Measurements from ENCODE around the gene HYKK.
"Not testable (repeated sequence)": the region's sequence is repeated elsewhere in the genome, so short reads cannot be mapped to it uniquely, and the experiment has no call there.

The HYKK gene

DNA sequence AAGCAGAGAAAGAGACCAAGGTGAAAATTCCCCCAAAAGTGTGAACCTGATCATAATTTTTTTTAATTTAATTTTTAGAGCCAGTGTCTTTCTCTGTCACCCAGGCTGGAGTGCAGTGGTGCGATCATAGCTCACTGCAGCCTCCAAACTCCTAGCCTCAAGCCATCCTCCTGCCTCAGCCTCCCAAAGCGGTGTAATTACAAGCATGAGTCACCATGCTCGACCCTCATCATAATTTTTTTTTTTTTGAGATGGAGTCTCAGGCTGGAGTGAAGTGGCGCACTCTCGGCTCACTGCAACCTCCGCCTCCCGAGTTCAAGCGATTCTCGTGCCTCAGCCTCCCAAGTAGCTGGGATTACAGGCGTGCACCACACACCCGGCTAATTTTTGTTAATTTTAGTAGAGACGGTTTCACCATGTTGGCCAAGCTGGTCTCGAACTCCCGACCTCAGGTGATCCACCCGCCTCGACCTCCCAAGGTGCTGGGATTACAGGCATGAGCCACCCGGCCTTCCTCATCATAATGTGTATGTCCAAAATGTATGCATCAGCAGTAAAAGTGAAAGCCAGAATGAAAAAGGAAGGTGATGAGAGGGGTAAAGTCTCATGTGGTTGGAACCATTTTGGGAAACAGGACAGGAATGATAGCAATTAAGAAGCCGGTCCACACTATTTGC is 32.2 kb downstream of the HYKK start:
- FAIRE-seq; DNase-seq (ENCODE audit: extremely low spot score, insufficient read length, low read depth): not testable (repeated sequence)

DNA sequence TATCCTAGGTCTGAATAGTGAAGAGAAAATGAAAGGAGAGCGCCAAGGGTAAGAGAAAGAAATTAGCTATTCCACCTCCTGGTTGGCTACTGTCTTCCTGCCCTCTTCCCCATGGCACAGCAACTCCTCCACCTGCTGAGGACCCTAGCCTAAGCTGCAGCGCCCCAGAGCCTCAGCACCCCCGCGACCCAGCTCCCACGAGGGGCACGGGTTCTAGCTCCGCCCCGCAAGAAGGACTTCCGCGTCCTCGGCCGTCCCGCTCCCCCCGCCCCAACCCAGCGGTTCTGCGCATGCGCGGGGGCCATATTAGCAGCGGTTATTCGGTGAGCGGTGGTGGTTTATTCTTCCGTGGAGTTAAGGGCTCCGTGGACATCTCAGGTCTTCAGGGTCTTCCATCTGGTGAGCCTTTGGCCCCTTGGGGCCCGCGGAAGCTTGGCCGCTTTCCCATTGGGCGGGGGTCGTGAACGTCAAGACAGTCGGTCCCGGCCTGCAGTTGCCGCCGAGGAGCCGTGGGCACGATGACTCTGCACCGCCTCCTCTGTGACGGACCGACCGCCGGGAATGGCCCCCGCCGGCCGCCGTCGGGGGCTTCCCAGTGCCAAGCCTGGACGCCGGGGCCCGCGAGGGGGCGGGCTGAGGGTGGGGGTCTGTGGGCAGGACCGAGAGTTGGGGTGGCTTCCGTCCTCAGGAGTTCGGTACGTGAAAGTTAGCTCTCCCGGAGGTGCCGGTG is 32.9 kb downstream of the HYKK start, which contains the start of gene PSMA4:
Gene PSMA4, plus strand, starts transcription at position 304 of the 730 bp plus-strand sequence. CDS start 1,484 bp downstream, outside the sequence.
- FAIRE-seq, result peak; percentile 88
- DNase-seq (ENCODE audit: extremely low spot score, insufficient read length, low read depth), result peak; percentile 95

DNA sequence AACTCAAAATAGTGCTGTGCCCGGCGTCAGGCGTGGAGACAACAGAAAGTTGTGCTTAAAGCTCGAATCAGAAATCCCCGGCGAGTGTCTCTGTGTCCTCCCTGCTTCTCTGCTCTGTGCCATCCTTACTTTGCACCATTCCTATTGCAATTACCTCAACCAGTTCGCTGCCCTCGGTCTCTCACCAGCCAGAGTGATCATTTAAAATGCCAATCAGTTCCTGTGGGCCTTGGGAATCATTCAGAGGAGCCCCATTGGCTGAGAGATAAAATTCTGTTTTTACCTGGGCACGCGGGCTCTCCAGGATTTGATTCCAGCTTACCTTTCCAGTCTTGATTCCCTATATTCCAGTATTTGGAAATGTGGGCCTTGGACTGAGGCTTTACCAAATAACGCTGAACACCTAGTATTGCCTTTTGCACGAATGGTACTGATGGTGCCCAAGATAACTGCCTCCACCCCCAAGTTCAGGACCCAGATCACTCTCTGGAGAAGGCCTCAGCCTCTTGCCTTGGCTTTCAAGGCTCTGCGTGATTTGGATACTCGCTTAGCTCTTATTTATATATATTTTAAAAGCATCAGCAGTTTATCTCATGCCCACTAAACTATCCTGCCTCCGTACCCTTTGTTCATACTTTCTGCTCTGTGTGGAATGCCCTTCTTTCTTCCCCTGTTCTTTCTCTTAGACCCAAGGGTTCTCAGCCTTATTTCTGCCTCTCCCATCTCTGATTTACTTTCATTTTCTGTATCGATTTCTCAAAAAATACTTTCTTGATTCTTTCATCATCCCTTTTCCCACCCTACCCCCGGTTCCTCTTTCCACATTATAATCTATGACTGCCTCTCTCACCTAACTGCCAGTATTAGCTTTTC is 33.7 kb downstream of the HYKK start:
- no peak for FAIRE-seq
- no peak for DNase-seq (ENCODE audit: extremely low spot score, insufficient read length, low read depth)

DNA sequence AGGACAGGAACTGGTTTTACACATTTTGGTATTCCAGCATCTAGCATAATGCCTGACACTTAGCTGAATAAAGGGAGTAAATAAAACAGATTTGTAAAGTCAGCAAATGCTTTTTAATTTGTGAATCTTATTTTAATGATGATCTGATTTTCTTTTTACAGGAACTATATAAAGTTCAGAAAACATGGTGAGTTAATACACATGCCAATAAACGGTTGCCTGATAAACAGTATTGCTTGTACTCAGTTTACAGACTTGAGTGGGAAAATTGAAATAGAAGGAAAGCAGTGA is 34.3 kb downstream of the HYKK start:
- DNase-seq (ENCODE audit: extremely low spot score, insufficient read length, low read depth), result no peak
- no peak for FAIRE-seq

DNA sequence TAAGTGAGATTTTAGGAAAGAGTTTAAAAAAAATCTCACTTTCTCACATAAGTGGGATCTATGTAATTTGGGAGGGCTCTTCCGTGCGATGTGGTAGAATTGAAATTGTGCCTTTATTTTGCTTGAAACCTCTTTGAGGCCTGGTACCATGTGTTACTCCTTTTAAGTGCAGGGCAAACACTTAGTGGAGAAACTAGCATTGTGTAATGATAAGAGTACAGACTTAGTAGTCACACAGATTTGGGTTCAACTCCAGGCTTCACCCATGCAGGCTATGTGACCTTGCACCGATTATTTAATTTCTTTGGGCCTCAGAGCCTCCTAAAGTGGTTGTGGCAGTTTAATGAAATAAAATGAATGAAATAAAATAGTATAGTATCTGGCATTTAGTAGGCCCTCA is 35.3 kb downstream of the HYKK start:
- FAIRE-seq, result no peak
- no peak for DNase-seq (ENCODE audit: extremely low spot score, insufficient read length, low read depth)

DNA sequence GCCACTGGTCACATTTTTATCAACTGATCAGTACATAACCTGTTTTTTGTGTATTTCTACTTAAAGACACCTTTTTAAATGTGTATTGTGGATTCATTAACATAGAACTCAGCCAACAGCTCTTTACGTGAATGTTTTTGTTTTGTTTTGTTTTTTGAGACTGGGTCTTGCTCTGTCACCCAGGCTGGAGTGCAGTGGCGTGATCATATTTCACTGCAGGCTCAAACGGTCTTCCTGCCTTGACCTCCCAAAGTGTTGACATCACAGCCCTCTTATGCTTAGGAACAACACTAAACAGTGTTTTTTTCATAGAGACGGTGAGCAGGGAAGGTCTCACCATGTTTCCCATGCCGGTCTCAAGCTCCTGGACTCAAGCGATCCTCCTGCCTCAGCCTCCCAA is 42.8 kb downstream of the HYKK start:
- no peak for DNase-seq (ENCODE audit: extremely low spot score, insufficient read length, low read depth)
- no peak for FAIRE-seq

DNA sequence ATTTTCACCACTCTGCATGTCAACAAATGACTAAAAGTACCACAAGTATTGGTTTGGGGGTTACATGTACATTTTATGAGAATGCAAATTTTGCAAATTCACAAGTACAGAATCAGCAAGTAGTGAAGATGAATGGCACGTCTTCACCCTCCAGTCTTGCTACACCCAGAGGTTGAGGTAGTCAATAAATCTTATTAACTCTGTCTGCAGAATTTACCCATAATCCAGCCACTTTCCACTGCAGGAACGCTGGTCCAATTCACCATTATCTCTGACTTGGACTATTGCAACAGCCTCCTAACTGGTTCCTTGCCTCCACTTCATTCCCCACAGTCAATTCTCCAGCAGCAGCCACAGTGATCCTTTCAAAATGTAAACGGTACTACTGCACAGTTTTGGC is 43.4 kb downstream of the HYKK start:
- DNase-seq (ENCODE audit: extremely low spot score, insufficient read length, low read depth) (no peak), FAIRE-seq (no peak)

DNA sequence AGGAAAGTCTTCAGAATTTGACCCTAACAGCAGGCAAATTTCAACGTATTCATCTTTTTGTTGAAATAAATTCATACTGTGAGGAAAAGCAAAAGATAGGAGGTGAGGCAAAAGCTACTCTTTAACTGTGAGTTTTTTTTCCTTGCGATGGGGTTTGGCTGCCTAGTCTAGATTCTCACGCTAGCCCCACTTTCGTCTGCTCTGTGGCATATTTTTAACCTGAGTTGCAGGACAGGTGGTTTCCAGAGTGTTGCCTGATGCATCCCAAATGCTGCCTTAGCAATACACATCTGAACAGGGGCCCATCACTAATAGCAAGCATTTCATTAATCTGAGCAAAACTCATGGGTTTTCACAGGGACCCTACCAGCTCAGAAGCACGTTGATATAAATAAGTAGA is 44.5 kb downstream of the HYKK start:
- no peak for DNase-seq (ENCODE audit: extremely low spot score, insufficient read length, low read depth)
- FAIRE-seq, result no peak

DNA sequence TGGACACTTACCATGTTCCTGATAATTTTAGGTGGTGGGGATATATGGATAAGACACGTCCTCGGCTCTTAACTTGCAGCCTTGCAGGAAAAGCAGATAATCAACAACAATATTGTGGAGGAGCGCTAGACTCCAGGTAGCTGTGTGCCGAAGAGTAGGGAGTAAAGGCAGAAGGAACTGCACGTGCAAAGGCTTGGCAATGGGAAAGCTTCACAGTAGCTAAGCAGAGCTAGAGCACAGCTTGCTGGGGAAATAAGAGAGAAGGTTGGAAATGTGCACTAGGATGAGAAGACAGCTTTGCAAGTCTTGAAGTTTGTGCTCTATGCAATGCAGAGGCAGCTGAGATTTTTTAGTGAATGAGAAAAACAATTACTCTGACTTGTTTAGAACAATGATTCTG is 45.2 kb downstream of the HYKK start:
- FAIRE-seq, result no peak

DNA sequence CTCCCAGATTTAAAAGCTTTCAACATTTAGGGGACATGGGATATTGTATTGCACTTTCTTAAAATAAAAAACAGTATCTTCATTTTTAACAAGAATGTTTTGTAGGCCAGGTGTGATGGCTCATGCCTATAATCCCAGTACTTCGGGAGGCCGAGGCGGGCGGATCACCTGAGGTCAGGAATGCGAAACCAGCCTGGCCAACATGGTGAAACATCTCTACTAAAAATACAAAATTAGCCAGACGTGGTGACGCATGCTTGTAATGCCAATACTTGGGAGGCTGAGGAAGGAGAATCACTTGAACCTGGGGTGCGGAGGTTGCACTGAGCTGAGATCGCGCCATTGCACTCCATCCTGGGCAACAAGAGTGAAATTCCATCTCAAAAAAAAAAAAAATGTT is 52.8 kb downstream of the HYKK start:
- not testable (repeated sequence) for DNase-seq (ENCODE audit: extremely low spot score, insufficient read length, low read depth); FAIRE-seq

More for the DNA sequence above, 45.2 kb downstream of the HYKK start:
- no peak for DNase-seq (ENCODE audit: extremely low spot score, insufficient read length, low read depth)

DNA sequence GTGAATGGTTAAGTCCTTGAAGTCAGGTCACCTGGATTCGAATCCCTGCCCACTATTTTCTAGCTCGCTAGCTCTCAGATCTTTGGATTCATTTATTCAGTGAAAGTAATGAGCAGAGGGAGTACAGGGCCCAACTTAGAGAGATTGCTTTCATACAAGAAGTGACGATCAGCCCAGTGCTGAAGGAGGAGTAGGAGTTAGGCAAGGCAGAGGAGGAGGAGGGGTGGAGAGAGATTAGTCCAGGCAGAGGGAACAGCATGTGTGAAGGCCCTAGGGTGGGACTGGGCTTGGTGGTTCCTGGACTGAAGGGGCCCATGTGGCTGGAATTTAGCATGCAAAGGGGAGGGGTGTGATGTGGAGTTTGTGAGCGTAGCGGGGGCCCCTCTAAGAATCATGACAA is 54.1 kb downstream of the HYKK start:
- DNase-seq (ENCODE audit: extremely low spot score, insufficient read length, low read depth), result no peak
- FAIRE-seq, result no peak

DNA sequence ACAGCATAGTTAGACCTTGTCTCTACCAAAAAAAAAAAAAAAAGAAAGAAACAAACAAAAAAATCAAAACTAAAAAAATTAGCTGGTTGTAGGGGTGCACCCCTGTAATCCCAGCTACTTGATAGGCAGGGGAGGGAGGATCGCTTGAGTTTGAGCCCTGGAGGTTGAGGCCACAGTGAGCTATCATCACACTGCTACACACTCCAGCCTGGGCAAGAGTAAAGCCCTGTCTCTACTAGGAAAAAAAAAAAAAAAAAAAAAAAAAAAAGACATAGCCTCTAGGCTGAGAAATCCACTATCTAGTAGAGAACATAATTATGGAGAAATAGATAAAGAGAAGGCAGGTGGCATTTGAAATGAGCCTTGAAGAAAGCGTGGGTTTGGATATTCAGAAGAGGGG is 55.7 kb downstream of the HYKK start:
- FAIRE-seq, result no peak

DNA sequence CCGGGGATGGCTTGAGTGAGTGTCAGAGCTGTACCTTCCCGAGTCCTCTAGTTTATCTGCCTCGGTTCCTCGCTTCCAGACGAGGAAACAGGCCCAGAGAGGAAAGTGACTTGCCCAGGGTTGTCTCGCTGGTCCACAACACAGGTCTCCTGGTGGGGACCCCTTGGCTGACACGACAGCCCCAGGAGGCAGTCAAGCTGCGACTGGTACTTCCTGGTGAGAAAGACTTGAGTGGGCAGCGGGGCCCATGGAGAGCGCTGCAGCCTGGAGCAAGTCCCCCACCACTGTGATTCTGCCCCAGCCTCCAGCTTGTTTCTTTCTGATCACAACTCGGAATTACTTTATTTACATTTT is 57.3 kb downstream of the HYKK start:
- no peak for DNase-seq (ENCODE audit: extremely low spot score, insufficient read length, low read depth)
- FAIRE-seq, result no peak

More for the DNA sequence above, 55.7 kb downstream of the HYKK start:
- no peak for DNase-seq (ENCODE audit: extremely low spot score, insufficient read length, low read depth)

DNA sequence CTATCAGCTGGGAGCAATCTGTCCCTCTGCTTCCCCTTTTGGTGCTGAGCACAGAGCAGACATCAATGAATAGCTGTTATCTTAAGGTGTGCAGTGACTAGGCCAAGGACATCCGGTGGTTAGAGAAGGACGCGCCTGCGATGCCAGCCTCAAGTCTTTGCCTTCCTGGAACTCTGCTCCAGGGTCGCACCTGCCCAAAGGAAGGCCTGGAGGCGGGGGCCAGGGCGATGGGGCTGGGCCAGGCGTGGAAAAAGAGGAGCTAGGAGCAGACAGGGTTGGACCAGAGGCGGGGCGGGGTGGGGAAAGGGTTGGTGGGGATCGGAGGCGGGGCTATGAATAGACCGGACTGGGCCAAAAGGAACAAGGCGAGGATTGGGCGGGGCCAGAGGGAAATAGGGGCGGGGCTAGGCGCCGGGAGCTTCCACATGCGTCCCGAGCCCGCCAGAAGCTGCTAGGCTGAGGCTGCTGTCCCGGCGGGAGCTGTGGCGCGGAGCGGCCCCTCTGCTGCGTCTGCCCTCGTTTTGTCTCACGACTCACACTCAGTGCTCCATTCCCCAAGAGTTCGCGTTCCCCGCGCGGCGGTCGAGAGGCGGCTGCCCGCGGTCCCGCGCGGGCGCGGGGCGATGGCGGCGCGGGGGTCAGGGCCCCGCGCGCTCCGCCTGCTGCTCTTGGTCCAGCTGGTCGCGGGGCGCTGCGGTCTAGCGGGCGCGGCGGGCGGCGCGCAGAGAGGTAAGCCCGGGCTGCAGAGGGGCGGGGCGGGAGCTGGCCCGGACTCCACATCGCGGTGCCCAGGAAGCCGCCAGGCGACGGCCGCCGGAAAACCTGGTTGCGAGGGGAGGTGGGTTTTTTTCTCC is 57.9 kb downstream of the HYKK start, which contains the start of gene CHRNA5:
Gene CHRNA5, plus strand, starts transcription at position 424 of the 854 bp plus-strand sequence. Its CDS starts 200 bp downstream, at position 624.
- FAIRE-seq (peak; percentile 88), DNase-seq (ENCODE audit: extremely low spot score, insufficient read length, low read depth) (peak; percentile 75)

DNA sequence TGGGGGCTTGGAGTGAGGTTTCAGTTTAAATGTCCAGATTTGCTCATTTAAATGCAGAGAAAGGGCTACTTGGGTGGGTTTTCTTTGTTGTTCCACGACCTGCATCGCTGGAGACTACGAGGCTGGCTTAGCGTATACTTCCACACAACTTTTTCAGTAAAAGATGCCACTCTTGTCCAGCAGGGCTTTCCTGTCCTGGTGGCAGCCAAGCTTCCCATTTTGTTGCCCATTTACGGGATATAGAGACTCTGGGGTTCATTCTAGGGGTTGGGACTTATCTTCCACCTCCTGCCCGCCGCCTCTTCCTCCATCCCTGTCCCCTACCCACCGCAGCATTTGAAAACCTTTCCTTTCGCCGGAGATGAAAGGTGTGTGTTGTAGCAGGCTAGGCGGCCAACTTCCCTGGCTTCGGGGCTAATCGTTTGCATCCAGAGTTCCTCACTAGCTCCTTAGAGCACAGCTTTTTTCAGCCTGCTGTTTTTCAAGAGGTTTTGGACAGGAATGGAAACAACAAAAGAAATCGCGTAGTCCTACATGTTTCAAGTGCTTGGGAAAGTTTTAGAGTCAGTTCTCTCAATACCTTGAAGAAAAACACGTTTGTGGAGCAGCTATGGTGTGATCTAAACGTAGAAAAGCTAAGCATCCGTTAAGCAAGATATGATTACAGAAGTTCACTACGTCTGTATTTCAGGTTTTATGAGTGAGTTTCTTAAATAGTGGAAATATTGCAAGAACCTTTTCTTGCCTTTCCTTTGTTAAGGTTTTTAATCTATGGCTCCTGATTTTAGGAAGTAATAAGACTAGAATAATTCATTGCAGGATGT is 58.8 kb downstream of the HYKK start:
- FAIRE-seq (peak; percentile 60), DNase-seq (ENCODE audit: extremely low spot score, insufficient read length, low read depth) (no peak)

DNA sequence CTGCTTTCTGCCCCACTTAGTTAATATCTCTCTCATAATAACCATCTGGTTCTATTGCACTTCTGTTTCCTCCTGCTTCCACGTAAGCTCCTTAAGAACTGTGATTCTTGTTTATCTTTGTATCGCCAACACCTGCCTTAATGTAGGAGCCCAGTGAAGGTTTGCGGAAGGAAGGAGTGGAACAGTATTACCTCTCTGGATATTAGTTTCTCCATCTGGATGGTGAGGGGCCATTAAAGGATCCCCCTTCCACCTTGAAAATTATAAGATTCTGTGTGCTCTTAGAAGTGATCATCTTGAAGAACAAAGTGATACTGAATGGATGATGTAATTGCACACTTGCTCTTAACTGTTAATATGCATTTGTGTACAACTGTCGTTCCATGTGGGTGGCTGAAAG is 60.2 kb downstream of the HYKK start:
- DNase-seq (ENCODE audit: extremely low spot score, insufficient read length, low read depth) (no peak), FAIRE-seq (no peak)

DNA sequence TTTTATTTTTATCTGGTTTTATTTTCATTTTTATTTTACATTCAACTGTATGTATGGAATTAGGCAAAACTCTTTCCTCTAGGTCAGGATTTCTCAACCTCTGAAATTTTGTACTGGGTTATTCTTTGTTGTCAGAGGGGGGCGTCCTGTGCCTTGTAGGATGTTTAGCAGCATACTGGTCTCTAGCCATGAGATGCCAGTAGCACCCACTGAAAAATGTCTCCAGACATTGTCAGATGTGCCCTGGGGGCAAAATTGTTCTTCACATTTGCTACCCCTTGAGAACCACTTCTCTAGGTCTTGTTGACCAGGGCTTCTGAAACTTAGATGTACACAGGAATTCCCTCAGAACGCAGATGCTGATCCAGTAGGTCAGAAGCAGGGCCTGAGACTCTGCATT is 63.3 kb downstream of the HYKK start:
- no peak for FAIRE-seq
- DNase-seq (ENCODE audit: extremely low spot score, insufficient read length, low read depth), result no peak

DNA sequence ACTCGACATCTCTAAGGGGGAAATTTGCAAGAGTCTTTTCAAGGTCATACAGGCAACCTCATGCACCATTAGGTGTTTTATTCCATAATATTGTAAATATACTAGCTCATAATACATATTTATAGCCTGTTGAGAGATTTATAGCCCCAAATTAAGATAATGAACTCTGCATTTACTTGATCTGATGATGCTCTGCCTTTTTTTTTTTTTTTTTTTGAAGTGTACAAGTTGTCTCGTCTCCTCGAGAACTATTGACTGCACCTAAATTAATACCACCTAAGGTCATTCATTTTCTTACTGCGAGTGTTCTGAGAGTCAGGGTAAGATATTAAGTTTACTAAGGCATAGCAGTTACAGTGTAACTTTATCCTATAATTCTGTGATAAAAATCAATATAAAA is 64.0 kb downstream of the HYKK start:
- FAIRE-seq (no peak), DNase-seq (ENCODE audit: extremely low spot score, insufficient read length, low read depth) (no peak)

DNA sequence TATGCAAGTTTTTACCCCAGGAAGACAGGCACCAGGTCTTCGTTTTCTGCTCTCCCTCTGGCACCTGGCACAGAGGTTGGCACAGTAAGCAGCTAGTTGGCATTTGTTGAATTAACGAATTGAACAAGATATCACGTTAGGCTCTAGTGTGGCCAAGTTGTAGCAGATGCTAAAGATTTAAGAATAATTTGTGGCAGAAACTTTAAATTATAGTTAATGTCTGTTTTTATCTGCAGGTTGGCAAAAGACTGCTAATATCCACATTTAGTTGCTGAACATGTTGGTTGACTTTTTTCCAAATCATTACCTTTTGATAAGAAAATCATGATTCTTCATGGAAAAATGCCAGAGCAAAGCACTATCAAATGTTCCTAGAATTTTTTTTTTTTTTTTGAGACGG is 66.0 kb downstream of the HYKK start:
- no peak for DNase-seq (ENCODE audit: extremely low spot score, insufficient read length, low read depth)
- no peak for FAIRE-seq

Data from GM18507 (cell line).